SK-N-SH (cell line): Measurements from ENCODE around the gene TMX2.

Experiments used
- EP300 ChIP-seq, 2 experiments: IDR thresholded peaks; 2 replicates each; pipeline versions ENCODE4 v1.4.0 to v1.6.1; 2012; ENCODE audit warnings: borderline replicate concordance in 1 of 2, low read depth in 1 of 2, low read length in 1 of 2
- POLR2AphosphoS5 ChIP-seq: IDR thresholded peaks from 2 replicates; pipeline ENCODE4 v1.6.1; 2012; ENCODE audit warnings: low read depth, low read length
- TF ChIP-seq, protein P1 (sequence below): fragments of 200-600 bp; sonication (generic); IDR thresholded peaks from 2 replicates; pipeline ENCODE4 v1.6.1; 2017; ENCODE audit warnings: antibody characterized with exemption, mild to moderate bottlenecking, moderate library complexity
- TF ChIP-seq, protein P2 (sequence below): IDR thresholded peaks from 2 replicates; pipeline ENCODE4 v1.4.0; 2012; ENCODE audit warnings: low read depth, borderline replicate concordance
- TF ChIP-seq, protein P3 (sequence below): fragments of 150-350 bp; IDR thresholded peaks from 2 replicates; pipeline ENCODE4 v1.6.1; 2017; ENCODE audit warnings: antibody characterized with exemption, low read length, low read depth, borderline replicate concordance

DNA sequence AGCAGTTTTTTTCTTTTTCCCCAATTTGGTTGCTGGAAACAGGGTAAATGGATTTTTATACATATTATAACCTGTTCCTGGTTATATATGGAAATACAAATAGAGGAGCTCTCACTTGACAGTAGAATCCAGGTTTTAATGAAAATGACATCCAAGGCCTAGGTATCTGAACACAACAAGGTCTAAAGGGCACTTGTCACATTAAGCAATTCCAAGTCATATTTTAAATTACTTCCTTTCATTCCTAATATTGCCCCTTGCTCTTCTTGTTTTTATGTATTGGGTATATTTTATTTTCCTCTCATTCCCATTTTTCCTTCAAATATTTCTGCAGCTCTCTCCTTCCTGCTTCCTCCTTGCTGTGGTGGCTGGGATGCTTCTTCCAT, 76.3 kb downstream of the TMX2 start:
- TF ChIP-seq POLR2AphosphoS5 (no peak), EP300 (IDR thresholded peaks at IDR 0.05; ENCODE audit: borderline replicate concordance in 1 of 2, low read depth in 1 of 2, low read length in 1 of 2) (no peak)
- TF ChIP-seq, protein P1, sequence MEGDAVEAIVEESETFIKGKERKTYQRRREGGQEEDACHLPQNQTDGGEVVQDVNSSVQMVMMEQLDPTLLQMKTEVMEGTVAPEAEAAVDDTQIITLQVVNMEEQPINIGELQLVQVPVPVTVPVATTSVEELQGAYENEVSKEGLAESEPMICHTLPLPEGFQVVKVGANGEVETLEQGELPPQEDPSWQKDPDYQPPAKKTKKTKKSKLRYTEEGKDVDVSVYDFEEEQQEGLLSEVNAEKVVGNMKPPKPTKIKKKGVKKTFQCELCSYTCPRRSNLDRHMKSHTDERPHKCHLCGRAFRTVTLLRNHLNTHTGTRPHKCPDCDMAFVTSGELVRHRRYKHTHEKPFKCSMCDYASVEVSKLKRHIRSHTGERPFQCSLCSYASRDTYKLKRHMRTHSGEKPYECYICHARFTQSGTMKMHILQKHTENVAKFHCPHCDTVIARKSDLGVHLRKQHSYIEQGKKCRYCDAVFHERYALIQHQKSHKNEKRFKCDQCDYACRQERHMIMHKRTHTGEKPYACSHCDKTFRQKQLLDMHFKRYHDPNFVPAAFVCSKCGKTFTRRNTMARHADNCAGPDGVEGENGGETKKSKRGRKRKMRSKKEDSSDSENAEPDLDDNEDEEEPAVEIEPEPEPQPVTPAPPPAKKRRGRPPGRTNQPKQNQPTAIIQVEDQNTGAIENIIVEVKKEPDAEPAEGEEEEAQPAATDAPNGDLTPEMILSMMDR, result no peak
- TF ChIP-seq, protein P2, sequence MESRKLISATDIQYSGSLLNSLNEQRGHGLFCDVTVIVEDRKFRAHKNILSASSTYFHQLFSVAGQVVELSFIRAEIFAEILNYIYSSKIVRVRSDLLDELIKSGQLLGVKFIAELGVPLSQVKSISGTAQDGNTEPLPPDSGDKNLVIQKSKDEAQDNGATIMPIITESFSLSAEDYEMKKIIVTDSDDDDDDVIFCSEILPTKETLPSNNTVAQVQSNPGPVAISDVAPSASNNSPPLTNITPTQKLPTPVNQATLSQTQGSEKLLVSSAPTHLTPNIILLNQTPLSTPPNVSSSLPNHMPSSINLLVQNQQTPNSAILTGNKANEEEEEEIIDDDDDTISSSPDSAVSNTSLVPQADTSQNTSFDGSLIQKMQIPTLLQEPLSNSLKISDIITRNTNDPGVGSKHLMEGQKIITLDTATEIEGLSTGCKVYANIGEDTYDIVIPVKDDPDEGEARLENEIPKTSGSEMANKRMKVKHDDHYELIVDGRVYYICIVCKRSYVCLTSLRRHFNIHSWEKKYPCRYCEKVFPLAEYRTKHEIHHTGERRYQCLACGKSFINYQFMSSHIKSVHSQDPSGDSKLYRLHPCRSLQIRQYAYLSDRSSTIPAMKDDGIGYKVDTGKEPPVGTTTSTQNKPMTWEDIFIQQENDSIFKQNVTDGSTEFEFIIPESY, result no peak
- TF ChIP-seq, protein P3, sequence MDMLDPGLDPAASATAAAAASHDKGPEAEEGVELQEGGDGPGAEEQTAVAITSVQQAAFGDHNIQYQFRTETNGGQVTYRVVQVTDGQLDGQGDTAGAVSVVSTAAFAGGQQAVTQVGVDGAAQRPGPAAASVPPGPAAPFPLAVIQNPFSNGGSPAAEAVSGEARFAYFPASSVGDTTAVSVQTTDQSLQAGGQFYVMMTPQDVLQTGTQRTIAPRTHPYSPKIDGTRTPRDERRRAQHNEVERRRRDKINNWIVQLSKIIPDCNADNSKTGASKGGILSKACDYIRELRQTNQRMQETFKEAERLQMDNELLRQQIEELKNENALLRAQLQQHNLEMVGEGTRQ, result no peak
